ENCODE measurements around the gene RAB18.
"Not testable (repeated sequence)": the region's sequence is repeated elsewhere in the genome, so short reads cannot be mapped to it uniquely, and the experiment has no call there.

The RAB18 gene

GRCh38 chr10:27568196-27569175 lies 64.4 kb downstream of the RAB18 start:
- Histone ChIP-seq H2AFZ (ENCODE audit: low read depth, low read length) (no peak overlapping the region), H3K9me3 (ENCODE audit: insufficient read depth, low read length) (no peaks in the 10 kb centered on the region), H3K27ac (ENCODE audit: low read length) (no peak overlapping the region), H3K36me3 (replicated peaks; ENCODE audit: low read depth, low read length) (no peaks in the 10 kb centered on the region), H3K9ac (ENCODE audit: low read length) (no peak overlapping the region), H3K27me3 (ENCODE audit: low read depth, low read length) (no peaks in the 10 kb centered on the region), H3K4me1 (ENCODE audit: low read length) (peaks cover 6% of the 10 kb centered on the region), H4K20me1 (ENCODE audit: insufficient read depth, low read length) (no peaks in the 10 kb centered on the region), H3K4me2 (ENCODE audit: low read length) (no peak overlapping the region), H3K4me3 (ENCODE audit: low read length) (no peak overlapping the region), H3K79me2 (ENCODE audit: low read length) (no peaks in the 10 kb centered on the region)
- TF ChIP-seq EZH2phosphoT487 (IDR thresholded peaks at IDR 0.05; ENCODE audit: low read depth) (no peak), CTCF (IDR thresholded peaks at IDR 0.05; ENCODE audit: low read depth, low read length) (no peak)

GRCh38 chr10:27569946-27570345 lies 65.8 kb downstream of the RAB18 start:
- Histone ChIP-seq H2AFZ (ENCODE audit: low read depth, low read length) (no peak overlapping the region), H3K9me3 (ENCODE audit: insufficient read depth, low read length) (no peaks in the 10 kb centered on the region), H4K20me1 (ENCODE audit: insufficient read depth, low read length) (no peaks in the 10 kb centered on the region), H3K9ac (ENCODE audit: low read length) (no peak overlapping the region), H3K27ac (ENCODE audit: low read length) (no peak overlapping the region), H3K4me3 (ENCODE audit: low read length) (no peak overlapping the region), H3K27me3 (ENCODE audit: low read depth, low read length) (no peaks in the 10 kb centered on the region), H3K4me1 (ENCODE audit: low read length) (no peaks in the 10 kb centered on the region), H3K79me2 (ENCODE audit: low read length) (no peaks in the 10 kb centered on the region), H3K4me2 (ENCODE audit: low read length) (no peak overlapping the region), H3K36me3 (replicated peaks; ENCODE audit: low read depth, low read length) (no peaks in the 10 kb centered on the region)
- TF ChIP-seq EZH2phosphoT487 (IDR thresholded peaks at IDR 0.05; ENCODE audit: low read depth) = no peak
- no peak for TF ChIP-seq CTCF (IDR thresholded peaks at IDR 0.05; ENCODE audit: low read depth, low read length)

- not testable (repeated sequence) for H3K27me3 ChIP-seq (ENCODE audit: low read depth, low read length); H4K20me1 ChIP-seq (ENCODE audit: insufficient read depth, low read length); H3K27ac ChIP-seq (ENCODE audit: low read length); H3K4me1 ChIP-seq (ENCODE audit: low read length); H3K9ac ChIP-seq (ENCODE audit: low read length); H3K4me3 ChIP-seq (ENCODE audit: low read length); H3K4me2 ChIP-seq (ENCODE audit: low read length); H3K79me2 ChIP-seq (ENCODE audit: low read length); H2AFZ ChIP-seq (ENCODE audit: low read depth, low read length); H3K36me3 ChIP-seq (replicated peaks; ENCODE audit: low read depth, low read length); H3K9me3 ChIP-seq (ENCODE audit: insufficient read depth, low read length)
Observed at GRCh38 chr10:27577038-27577437, 72.9 kb downstream of the RAB18 start.

- Histone ChIP-seq H3K4me3 (ENCODE audit: low read length) (no peak overlapping the region), H3K79me2 (ENCODE audit: low read length) (no peaks in the 10 kb centered on the region), H3K9me3 (ENCODE audit: insufficient read depth, low read length) (no peaks in the 10 kb centered on the region), H3K9ac (ENCODE audit: low read length) (no peak overlapping the region), H3K27ac (ENCODE audit: low read length) (no peak overlapping the region), H2AFZ (ENCODE audit: low read depth, low read length) (no peak overlapping the region), H4K20me1 (ENCODE audit: insufficient read depth, low read length) (no peaks in the 10 kb centered on the region), H3K36me3 (replicated peaks; ENCODE audit: low read depth, low read length) (no peaks in the 10 kb centered on the region), H3K27me3 (ENCODE audit: low read depth, low read length) (no peaks in the 10 kb centered on the region), H3K4me2 (ENCODE audit: low read length) (no peak overlapping the region), H3K4me1 (ENCODE audit: low read length) (no peaks in the 10 kb centered on the region)
- TF ChIP-seq EZH2phosphoT487 (IDR thresholded peaks at IDR 0.05; ENCODE audit: low read depth) = no peak
- no peak for TF ChIP-seq CTCF (IDR thresholded peaks at IDR 0.05; ENCODE audit: low read depth, low read length)
Observed at GRCh38 chr10:27578316-27578715, 74.2 kb downstream of the RAB18 start.

All from OCI-LY3 (cell line).